GM20431 (cell line): ENCODE data around the gene MYO5B.

Experiments used
- in situ Hi-C: fragments of 300-500 bp; cut with MseI, MboI; formaldehyde crosslinking; loops from one replicate; pipeline ENCODE4 v1.15.0; 2020; ENCODE audit warnings: low sequenced_read_pairs; ENCODE audit not compliant: unreplicated experiment

MYO5B gene

DNA sequence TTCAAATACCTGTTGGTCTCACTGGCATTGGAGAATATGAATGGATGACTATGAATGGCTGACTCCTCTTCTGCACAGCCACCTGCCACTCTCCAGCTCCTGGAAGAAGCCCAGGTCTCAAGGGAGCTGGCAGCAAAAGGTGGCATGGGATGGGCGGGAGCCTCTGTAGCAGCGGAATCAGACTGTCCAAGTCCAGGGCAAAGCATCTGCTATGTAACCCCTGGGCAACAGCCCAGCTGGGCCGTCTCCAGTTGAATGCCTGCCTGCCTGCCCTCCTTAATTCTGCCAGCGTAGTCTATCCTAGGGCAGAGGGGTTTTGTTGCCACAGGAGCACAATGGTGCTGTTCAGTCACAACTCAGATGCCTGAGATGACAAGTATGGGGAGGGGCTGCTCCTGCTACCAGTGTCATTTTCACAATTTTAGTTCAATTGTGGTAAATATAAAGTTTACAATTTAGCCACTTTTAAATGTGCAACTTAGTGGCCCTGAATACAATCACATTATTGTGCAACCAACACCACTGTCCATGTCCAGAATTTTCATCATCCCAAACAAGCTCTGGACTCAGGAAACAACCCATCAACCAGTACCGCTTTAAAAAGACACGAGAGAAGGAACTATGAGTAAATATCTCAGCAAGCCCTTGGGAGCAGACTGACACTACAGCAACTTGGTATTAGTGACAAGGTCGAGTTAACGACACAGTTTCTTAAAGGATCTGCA is 115.2 kb downstream of the MYO5B start:
- in situ Hi-C loops: no loop called here

DNA sequence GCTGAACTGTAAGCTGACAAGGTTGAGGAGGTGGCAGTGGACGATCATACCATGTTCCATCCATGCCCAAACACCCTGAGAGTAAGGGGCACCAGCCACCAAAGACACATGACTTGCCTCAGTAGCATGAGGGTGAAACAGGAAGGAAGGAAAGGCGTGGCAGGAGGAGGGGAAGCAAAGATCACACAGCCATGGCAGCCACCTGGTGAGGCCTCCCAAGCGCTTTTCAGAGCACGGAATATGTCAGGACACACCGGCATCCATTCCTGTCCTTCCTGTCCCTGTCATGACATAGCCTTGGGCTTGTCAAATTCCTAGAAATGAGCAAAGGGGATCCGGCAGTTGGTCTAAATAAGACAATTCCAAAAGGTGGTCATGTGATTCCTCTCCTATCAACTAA is 118.7 kb downstream of the MYO5B start:
- in situ Hi-C loops: no loop called here

DNA sequence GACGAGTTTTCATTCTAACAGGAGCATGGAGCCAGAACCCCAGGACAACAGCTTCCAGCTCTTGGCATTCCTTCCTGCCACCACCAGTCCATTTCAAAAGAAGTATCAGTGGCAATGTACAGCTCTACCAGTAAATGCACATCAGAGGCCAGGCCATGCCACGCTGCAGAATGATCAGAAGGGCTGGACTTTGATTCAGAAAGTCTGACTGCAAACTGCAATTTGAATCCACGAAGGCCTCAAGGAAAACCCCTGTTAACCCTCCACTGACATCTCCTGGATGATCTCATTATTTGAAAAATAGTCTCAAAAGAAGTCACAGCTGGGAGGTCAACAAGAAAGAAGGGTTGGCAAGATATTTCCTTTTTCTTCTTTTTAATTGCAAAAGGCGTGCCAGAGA is 119.2 kb downstream of the MYO5B start:
- in situ Hi-C loops: no loop called here

DNA sequence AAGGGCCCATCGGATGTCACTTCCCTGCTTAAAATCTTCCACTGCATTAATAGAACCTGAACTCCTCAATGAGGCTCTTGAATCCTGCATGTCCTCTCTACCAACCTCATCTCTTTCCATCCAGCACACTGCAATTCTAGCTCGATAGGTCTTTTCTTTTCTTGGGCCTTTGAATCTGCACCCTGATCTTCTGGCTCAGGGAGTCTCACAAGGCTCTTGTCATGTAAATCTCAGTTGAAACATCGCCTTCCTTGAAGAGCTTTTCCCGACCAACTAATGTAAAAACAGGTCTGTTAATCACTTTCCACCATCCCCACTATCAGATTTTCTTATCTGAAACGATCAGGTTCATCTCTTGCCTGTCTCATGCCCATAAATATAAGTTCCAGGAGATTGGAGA is 120.5 kb downstream of the MYO5B start:
- in situ Hi-C loops: no loop called here

DNA sequence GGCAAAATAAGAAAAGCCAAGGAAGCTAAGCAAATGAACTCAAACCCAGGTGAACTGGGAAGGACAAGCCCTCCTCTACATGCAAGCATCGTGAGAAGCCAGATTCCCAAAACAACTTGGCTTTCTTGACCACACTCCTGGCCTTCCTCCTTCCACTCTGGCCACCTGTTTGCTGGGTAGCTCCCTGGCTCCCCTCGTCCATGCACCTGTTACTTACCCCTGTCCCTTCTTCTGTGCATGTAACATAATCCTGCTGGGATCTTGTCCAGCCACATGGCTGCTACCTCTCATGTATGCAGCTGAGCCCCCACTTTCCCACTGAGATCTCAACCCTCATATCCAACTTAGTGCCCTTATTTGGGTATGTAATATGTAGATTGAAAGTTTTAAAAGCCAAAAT is 121.6 kb downstream of the MYO5B start:
- in situ Hi-C loops: no loop called here

DNA sequence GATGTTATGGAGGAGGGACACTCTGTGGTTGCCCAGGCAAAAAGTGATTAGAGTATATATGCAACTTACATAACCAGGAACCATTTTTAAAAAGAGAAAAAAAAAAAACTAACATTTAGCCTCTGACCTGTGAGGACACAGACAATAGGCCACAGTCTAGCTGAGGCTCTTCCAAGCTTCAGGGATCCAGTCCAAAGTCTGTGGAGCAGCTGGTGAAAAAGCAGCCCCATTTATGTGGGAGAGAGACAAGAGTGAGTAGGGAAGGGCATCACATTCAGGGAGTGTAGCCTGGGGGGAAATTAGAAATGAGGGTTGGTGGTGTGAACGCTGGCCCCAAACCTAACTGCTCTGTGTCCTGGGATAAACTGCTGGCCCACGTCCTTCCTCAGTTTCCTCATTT is 122.8 kb downstream of the MYO5B start:
- in situ Hi-C loops: no loop called here

DNA sequence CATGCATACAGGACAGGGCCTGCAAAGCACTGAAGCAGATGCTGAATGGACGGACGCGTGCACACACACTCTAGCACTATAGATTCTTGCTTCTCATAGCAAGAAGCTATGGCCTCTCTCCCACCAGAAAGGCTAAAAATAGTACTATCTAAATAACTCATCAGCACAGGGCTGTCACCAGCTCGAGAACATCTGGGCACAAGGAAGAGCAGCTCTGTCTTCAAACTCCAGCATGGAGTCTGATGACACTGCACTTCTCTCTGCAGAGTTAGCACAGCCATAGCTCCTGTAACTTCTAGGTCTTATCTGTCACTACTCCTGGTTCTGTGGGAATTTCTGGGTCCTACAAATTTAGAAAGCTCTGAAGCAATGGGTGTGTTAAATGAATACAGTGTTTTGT is 123.5 kb downstream of the MYO5B start:
- in situ Hi-C loops: no loop called here

DNA sequence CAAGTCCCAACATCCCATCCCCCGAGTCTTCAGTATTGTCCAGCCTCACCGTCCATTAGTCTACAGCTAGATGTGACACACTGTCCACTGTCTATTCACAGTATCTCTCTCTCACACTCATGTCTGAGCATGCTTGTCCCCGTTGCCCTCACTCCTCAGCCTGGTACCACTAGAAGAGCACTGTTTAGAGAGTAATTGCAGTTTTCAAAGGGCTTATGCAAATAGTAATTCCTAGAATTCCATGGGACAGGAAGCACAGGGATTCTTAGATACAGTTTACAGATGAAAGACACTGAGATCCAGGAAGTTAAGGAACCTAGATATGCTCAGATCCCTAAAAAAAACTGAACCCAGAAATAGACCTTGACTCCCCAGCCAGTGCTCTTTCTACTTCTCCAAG is 125.5 kb downstream of the MYO5B start:
- in situ Hi-C loops: no loop called here

DNA sequence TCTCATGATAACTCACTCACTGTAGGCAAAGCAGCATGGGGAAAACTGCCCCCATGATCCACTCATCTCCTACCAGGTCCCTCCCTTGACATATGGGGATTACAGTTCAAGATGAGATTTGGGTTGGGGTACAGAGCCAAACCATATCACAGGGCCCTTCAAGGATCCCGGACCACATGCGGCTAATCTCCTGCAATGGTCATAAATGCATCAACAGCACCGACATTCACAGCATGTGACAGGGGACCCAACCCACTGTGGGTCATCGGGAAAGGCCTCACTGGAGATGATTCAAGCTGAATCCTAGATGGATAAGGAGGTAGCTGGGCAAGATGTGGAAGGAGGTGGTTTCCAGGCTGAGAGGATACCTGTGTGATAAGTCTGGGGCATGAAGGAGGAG is 129.4 kb downstream of the MYO5B start:
- in situ Hi-C loops: no loop called here

DNA sequence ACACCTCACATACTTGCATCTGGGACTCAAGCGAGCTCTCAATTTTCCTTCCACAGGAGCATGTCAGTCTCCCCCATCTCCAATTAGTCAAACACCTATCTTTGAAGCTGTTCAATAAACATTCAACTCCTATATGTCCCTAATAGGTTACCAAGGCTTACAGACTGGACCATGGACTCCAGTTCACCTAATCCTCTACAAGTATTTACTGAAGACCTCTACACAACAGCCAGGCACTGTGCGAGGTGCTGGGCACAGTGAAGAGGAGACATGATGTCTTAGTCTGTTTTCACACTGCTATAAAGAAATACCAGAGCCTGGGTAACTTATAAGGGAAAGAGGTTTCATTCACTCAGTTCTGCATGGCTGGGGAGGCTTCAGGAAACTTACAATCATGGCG is 129.9 kb downstream of the MYO5B start:
- in situ Hi-C loops: no loop called here

DNA sequence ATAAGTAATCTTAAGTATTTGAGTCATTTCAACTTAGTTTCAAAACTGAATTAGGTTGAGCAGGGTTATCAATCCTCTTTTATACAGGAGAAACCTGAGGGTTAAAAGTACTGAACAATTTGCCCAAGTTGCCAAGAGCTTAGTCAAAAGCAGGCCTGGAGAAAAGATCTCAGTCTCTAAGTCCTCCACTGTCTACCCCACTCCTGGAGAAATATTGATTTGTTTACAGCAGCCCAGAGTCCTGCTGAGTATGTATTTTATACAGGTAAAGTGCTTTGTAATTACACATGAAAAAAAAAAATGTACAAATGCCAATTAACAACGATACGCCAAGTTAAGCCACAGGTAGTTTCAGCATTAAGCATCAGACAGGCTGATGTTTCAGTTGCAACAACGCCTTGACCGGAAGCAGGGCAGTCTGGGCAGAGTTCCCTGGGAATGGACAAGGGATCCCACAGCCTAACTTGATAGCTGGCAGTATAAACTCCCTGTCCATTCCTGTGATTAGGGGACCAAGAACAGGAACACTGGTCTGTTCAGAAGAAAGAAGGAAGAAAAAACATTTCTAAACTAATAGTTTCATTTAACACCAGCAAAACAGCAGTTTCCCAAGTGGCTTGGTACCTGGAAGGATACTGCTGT is 132.9 kb downstream of the MYO5B start:
- in situ Hi-C loops: no loop called here

DNA sequence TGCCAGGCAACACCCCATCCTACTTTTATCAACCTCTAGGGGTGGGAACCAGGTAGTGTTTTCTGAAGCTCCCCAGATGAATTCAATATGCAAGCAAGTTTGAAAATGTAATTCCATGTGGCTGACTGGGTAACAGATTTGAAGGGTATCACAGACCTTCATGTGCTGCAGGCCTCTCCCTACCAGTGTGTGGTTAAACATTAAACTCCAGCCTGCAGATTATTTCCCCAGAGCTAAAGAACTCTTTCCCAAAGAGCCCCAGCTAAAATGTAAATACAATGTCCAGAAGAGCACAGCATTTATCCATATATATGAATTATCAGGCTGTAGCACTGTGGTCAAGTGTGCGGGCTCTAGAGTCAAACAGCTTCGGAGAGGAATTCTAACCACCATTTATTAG is 134.1 kb downstream of the MYO5B start:
- in situ Hi-C loops: no loop called here

DNA sequence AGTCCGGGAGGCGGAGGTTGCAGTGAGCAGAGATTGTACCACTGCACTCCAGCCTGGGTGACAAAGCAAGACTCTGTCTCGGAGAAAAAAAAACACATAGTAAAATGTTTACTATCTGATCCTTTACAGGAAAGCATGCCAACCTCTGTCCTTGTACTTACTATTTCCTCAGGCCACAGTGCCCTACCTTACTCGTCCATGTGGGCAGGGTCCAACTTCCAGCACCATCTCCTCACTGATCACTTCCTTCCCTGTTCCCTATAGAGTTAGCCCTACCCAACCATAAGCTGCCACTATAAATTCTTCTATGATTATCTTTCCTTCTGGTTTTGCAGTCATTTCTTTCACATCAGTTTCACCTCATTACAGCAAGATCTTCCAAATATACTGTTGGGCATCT is 136.2 kb downstream of the MYO5B start:
- in situ Hi-C loops: no loop called here

DNA sequence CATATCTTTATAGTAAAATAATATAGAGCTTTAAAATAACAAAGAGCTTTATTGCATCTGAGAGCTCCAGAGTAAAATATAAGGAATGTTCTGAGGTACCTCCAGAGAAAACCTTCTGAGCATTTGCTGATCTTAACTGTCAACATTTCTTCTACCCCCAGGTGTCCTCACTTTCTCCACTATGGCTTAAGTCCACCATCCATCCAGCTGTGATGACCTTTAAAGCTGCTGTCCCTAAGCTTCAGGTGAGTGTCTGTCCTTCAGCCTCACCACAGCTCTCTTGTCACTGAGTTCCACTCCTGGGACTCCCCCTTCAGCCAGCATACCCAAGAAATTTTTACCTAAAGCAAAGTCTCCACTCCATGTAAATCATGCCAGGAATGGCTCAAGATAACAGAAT is 137.9 kb downstream of the MYO5B start:
- in situ Hi-C loops: no loop called here

DNA sequence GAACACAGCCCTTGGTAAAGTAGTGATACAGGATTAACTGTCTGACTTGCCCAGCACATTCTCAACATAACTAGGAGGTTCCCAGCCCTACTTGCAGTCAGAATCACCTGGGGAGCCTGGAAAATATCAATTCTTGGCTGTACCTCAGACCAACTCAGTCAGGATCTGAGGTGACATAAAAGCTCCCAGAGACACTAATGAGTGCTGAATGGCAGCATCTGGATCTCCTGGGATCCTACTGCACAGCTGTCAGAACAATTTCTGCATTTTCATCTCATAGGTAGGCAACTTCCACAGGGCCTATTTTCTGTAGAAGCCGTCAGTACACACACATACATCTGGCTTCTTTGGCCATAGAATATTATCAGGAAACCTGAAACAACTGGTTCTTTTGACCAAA is 138.8 kb downstream of the MYO5B start:
- in situ Hi-C loops: no loop called here

DNA sequence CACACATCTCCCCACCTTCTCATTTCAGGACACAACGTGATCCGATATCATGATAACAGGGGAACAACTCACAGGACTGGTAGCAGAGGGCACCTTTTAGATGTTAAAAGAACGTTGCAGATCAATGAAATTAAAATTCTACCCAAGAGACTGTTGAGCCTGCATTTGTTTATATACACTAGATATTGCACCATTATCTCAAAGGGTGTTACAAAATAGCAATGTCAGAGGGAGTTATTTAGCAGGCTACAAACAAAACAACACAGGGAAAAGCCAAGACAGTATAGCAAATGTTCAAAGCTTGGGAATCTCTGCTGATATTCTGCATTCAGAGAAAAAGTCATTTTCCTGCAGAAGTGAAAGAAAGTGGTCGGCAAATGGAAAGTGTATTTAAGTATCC is 139.5 kb downstream of the MYO5B start:
- in situ Hi-C loops: no loop called here

DNA sequence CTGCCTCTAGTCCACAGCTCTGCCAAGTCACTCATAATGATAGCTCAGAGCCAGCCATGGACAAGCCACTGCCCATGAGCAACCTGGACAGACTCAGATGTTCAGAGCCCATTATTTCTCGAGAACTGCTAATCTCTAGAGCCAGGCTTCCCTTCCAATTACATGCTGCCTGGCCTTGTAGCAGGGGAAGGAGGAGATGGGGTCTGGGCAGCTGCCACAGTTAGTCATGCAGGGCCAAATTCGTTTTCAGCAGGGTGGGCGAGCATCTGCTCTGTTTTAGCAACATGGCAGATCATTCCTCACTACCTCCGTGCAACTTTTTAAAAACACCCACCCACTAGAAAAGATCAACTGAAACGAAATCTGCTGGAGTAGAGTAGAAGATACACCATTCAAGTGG is 141.8 kb downstream of the MYO5B start:
- in situ Hi-C loops: no loop called here

DNA sequence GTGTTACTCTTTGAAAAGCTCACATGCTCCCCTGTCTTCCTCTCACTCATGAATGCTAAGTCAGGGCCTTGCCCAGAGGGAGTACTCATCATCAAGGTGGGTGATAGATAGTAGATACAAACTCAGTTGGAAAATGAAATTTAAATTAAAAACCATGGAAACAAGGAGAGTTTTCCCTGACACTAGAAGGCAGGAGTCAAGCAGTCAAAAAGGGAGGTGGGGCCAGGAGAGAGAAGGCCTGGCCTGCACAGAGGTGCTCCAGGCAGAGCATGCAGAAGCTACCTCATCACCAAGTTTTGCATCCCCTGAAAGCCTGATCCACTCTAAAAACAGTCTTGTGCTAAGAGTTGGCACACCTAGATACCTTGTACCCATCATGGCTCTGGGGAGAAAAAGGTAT is 143.7 kb downstream of the MYO5B start:
- in situ Hi-C loops: no loop called here

DNA sequence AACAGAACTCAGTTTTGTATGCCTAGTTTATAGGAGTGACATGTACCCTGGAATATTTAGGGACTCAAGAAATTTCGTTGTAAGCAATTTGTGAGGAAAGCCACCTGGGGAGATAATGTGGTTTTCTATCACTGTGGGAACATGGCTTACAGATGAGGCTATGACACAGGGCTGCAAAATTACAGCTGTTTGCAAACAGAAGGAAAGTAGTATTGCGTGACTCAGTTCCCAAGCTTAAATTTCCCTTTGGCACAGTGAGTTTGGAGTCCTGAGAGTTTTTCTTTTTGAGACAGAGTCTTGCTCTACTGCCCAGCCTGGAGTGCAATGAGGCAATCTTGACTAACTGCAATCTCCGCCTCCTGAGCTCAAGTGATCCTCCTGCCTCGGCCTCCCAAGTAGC is 149.8 kb downstream of the MYO5B start:
- in situ Hi-C loops: no loop called here

DNA sequence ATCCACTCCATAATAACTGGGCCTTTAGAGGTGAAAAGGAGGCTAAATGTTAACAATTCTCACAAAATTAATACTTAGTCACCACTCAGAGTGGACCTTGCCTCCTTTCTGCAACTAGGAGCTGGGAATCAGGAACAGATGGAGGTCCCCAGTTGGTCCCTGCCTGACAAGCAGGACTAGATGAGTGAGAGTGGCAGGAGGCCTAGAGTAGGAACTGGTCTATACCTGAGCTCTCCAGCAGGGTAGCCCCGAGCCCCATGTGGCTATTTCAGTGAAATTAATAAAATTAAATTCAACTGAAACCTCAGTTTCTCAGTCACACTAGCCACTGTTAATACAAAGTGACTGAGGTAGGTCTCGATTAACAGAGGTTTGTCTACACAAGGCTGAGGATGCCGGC is 150.5 kb downstream of the MYO5B start:
- in situ Hi-C loops: no loop called here

DNA sequence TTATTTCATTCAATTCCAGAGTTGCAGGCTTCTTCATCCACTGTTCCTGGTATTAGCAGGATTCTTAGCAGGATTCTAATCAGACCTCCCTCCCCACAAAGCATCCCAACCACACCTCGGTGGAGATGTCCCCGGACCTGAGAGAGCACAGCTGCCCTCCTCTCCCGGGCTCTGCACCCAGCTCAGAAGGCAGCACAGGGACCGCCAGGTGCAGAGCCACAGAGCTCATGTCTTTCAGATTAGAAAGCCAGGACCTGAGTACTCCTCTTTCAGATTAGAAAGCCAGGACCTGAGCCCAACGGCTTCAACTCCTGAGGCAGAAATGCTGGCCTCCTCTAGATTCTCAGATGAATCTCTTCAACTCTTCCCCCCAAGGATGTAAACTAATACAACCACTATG is 152.3 kb downstream of the MYO5B start:
- in situ Hi-C loops: no loop called here

DNA sequence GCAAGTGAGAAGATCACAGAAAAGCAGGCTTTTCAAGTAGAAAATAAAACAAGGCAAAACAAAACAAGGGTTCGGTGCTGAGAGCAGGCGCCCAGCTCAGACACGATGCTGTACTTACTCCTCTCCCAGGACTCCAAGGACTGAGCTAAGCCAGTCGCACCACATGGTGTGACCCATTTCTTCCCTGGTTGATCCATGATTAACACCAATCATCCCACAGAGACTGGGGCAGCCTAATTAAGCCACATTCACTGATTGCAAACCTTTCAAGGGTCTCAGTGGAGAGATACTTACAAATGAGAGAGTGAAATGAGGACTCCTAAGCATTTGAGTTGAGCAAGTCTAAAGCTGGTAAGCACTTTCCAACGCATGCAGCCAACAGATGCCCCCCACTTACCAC is 155.2 kb downstream of the MYO5B start:
- in situ Hi-C loops: no loop called here
